Neural progenitor cell (in vitro differentiated cells): ENCODE data around the gene RAD51B. TPM values are rescaled to one million over a fixed set of nuclear protein-coding genes. Genes with fewer than 3 reads are reported as not detected.

ENCODE experiments used
- DNase-seq: peaks from one replicate; pipeline ENCODE4 v3.0.0-alpha.2; 2016; ENCODE audit warnings: low spot score
- H2AFZ ChIP-seq: fragments of 200-600 bp; sonication (generic); replicated peaks from 2 replicates; pipeline ENCODE4 v1.6.1; 2016; ENCODE audit warnings: antibody characterized with exemption
- H3F3A ChIP-seq: fragments of 200-600 bp; sonication (generic); 2 replicates; pipeline ENCODE4 v1.6.1; 2016; ENCODE audit warnings: antibody characterized with exemption, low read depth
- H3K27ac ChIP-seq: fragments of 200-600 bp; sonication (generic); 2 replicates; pipeline ENCODE4 v1.5.1; 2016; ENCODE audit warnings: mild to moderate bottlenecking
- H3K27me3 ChIP-seq: fragments of 200-600 bp; sonication (generic); 2 replicates; pipeline ENCODE4 v1.6.1; 2016; ENCODE audit warnings: mild to moderate bottlenecking, moderate library complexity
- H3K36me3 ChIP-seq: fragments of 200-600 bp; sonication (generic); 2 replicates; pipeline ENCODE4 v1.5.1; 2016
- H3K4me1 ChIP-seq: fragments of 200-600 bp; sonication (generic); 2 replicates; pipeline ENCODE4 v1.6.1; 2016; ENCODE audit warnings: mixed run types
- H3K4me2 ChIP-seq: fragments of 200-600 bp; sonication (generic); 2 replicates; pipeline ENCODE4 v1.6.1; 2016
- H3K4me3 ChIP-seq: fragments of 200-600 bp; sonication (generic); 2 replicates; pipeline ENCODE4 v1.5.1; 2016
- H3K79me2 ChIP-seq: fragments of 200-600 bp; sonication (generic); 2 replicates; pipeline ENCODE4 v1.6.1; 2016; ENCODE audit warnings: low read depth
- H3K9ac ChIP-seq: fragments of 200-600 bp; sonication (generic); 2 replicates; pipeline ENCODE4 v1.6.1; 2016
- H3K9me3 ChIP-seq: fragments of 200-600 bp; sonication (generic); 2 replicates; pipeline ENCODE4 v1.5.1; 2016; ENCODE audit warnings: low read depth
- H4K20me1 ChIP-seq: fragments of 200-600 bp; sonication (generic); 2 replicates; pipeline ENCODE4 v1.6.1; 2016; ENCODE audit warnings: low read depth
- H3K27ac Mint-ChIP-seq: 3 replicates; pipeline ENCODE4 v1.8.0; 2021; ENCODE audit warnings: mixed read lengths
- H3K27me3 Mint-ChIP-seq: 2 replicates; pipeline ENCODE4 v1.8.0; 2022; ENCODE audit warnings: low read depth, mild to moderate bottlenecking, inconsistent platforms, moderate library complexity, mixed read lengths; ENCODE audit not compliant: insufficient read depth
- H3K36me3 Mint-ChIP-seq: 3 replicates; pipeline ENCODE4 v1.8.0; 2021; ENCODE audit warnings: mixed read lengths
- H3K4me1 Mint-ChIP-seq: 3 replicates; pipeline ENCODE4 v1.8.0; 2021; ENCODE audit warnings: mixed read lengths
- H3K4me3 Mint-ChIP-seq: 3 replicates; pipeline ENCODE4 v1.8.0; 2021; ENCODE audit warnings: mild to moderate bottlenecking, moderate library complexity, mixed read lengths
- H3K9me3 Mint-ChIP-seq: 3 replicates; pipeline ENCODE4 v1.8.0; 2020; ENCODE audit warnings: mixed read lengths
- EZH2 ChIP-seq: fragments of 200-600 bp; sonication (generic); IDR thresholded peaks from 2 replicates; pipeline ENCODE4 v1.6.1; 2017; ENCODE audit warnings: antibody characterized with exemption, mild to moderate bottlenecking, moderate library complexity
- EZH2phosphoT487 ChIP-seq: fragments of 200-600 bp; sonication (generic); IDR thresholded peaks from 2 replicates; pipeline ENCODE4 v1.6.1; 2017; ENCODE audit warnings: antibody characterized with exemption
- total RNA-seq: library from RNA; depleted of rRNA; stranded (reverse); fragments of >200 nt; gene quantifications from 2 replicates; pipeline ENCODE4 v1.2.3, GENCODE V29; 2015; ENCODE audit warnings: low replicate concordance
- TF ChIP-seq, protein P1 (sequence below): fragments of 200-600 bp; sonication (generic); IDR thresholded peaks from 2 replicates; pipeline ENCODE4 v1.5.1; 2017; ENCODE audit warnings: antibody characterized with exemption, mild to moderate bottlenecking

The RAD51B gene
- total RNA-seq, 1 donor from 2014 or later = 50.5 TPM

DNA sequence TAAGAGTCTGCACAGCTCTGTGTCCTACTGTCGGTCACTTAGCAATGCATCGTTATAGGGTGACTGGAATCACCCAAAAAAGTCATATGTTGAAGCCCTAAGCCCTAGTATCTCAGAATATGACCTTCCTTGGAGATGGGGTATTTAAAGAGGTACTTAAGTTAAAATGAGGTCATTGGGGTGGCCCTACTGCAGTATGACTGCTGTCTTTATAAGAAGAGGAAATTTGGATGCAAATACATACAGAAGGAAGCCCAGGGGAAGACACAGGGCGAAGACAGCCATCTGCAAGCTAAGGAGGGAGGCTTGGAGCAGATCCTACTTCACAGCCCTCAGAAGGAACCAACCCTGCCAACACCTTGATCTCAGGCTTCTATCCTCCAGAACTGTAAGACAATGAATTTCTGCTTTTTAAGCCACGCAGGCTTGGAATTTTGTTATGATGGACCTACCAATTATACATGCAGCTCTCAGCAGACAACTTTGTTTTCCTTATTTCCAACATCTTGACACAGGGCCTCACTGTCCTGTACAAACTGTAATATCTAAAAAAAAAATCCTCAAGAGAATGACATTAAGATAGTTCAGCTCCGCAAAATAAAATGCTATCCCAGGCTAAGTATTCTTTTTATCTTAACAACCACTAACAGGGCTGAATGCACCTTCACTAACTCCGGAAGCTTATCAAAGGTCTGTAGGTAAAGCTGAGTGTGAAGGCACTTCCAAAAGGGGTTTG, 932.9 kb downstream of the RAD51B start:
- Histone ChIP-seq H3K27ac (no peak overlapping the region), H3K9me3 (no peaks in the 10 kb centered on the region), H3K36me3 (no peaks in the 10 kb centered on the region), H3K79me2 (no peaks in the 10 kb centered on the region), H3K27me3 (no peaks in the 10 kb centered on the region), H3K4me3 (no peak overlapping the region), H2AFZ (no peak overlapping the region), H4K20me1 (no peaks in the 10 kb centered on the region), H3F3A (no peaks in the 10 kb centered on the region), H3K9ac (no peak overlapping the region), H3K4me2 (no peak overlapping the region), H3K4me1 (peaks cover 10% of the 10 kb centered on the region)
- peaks cover 11% of the 10 kb centered on the region for H3K27me3 Mint-ChIP-seq
- H3K4me3 Mint-ChIP-seq = no peak overlapping the region
- H3K27ac Mint-ChIP-seq = no peak overlapping the region
- no peaks in the 10 kb centered on the region for H3K9me3 Mint-ChIP-seq
- H3K4me1 Mint-ChIP-seq = peaks cover 48% of the 10 kb centered on the region
- no peak for TF ChIP-seq EZH2
- TF ChIP-seq, protein P1, sequence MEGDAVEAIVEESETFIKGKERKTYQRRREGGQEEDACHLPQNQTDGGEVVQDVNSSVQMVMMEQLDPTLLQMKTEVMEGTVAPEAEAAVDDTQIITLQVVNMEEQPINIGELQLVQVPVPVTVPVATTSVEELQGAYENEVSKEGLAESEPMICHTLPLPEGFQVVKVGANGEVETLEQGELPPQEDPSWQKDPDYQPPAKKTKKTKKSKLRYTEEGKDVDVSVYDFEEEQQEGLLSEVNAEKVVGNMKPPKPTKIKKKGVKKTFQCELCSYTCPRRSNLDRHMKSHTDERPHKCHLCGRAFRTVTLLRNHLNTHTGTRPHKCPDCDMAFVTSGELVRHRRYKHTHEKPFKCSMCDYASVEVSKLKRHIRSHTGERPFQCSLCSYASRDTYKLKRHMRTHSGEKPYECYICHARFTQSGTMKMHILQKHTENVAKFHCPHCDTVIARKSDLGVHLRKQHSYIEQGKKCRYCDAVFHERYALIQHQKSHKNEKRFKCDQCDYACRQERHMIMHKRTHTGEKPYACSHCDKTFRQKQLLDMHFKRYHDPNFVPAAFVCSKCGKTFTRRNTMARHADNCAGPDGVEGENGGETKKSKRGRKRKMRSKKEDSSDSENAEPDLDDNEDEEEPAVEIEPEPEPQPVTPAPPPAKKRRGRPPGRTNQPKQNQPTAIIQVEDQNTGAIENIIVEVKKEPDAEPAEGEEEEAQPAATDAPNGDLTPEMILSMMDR = no peak
- no peak for TF ChIP-seq EZH2phosphoT487
- DNase-seq = no peak
- no peaks in the 10 kb centered on the region for H3K36me3 Mint-ChIP-seq

DNA sequence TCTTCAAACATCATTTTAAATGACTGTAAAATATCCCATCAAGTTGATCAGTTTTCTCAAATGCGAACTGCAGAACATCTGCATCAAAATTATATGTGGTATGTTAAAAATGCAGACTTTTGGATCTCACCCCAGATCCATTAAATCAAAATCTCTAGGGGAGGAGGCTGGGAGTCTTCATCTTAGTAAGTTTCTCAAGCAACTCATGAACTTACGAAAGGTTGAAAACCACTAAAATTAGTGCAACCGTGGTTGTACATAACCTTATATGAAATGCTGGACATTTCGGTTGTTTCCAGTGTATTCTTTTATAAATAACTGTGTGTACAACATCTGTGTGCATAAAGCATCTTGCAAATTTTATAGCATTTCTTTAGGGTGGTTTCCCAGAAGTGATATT, 934.1 kb downstream of the RAD51B start:
- Histone ChIP-seq H3K4me2 (no peak overlapping the region), H3K4me3 (no peak overlapping the region), H3K27me3 (no peaks in the 10 kb centered on the region), H4K20me1 (no peaks in the 10 kb centered on the region), H3F3A (no peaks in the 10 kb centered on the region), H3K27ac (no peak overlapping the region), H3K9ac (no peak overlapping the region), H3K79me2 (no peaks in the 10 kb centered on the region), H2AFZ (no peak overlapping the region), H3K9me3 (no peaks in the 10 kb centered on the region), H3K4me1 (peaks cover 10% of the 10 kb centered on the region), H3K36me3 (no peaks in the 10 kb centered on the region)
- H3K27me3 Mint-ChIP-seq = peaks cover 7% of the 10 kb centered on the region
- H3K4me1 Mint-ChIP-seq = peaks cover 47% of the 10 kb centered on the region
- no peaks in the 10 kb centered on the region for H3K36me3 Mint-ChIP-seq
- TF ChIP-seq, protein P1 = no peak
- no peak overlapping the region for H3K4me3 Mint-ChIP-seq
- DNase-seq = no peak
- H3K27ac Mint-ChIP-seq = no peak overlapping the region
- no peaks in the 10 kb centered on the region for H3K9me3 Mint-ChIP-seq

DNA sequence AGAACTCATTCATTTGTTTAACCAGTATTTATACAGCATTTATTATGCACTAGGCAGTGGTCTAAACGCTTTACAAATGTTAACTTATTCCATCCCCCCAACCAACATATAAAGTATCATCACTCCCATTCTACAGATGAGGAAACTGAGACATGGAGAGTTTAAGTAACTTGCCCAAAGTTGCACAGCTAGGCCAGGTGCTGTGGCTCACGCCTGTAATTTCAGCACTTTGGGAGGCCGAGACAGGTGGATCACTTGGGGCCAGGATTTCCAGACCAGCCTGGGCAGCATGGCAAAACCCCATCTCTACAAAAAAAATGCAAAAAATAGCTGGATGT, 935.4 kb downstream of the RAD51B start:
- Mint-ChIP-seq H3K4me1 (peaks cover 47% of the 10 kb centered on the region), H3K27ac (no peak overlapping the region), H3K4me3 (no peak overlapping the region), H3K9me3 (no peaks in the 10 kb centered on the region), H3K27me3 (peaks cover 9% of the 10 kb centered on the region), H3K36me3 (no peaks in the 10 kb centered on the region)
- Histone ChIP-seq H3K9ac (no peak overlapping the region), H2AFZ (no peak overlapping the region), H3K36me3 (no peaks in the 10 kb centered on the region), H3K4me1 (no peaks in the 10 kb centered on the region), H3K4me2 (no peak overlapping the region), H3K4me3 (no peak overlapping the region), H3K9me3 (no peaks in the 10 kb centered on the region), H3K27me3 (no peaks in the 10 kb centered on the region), H3F3A (no peaks in the 10 kb centered on the region), H4K20me1 (no peaks in the 10 kb centered on the region), H3K79me2 (no peaks in the 10 kb centered on the region), H3K27ac (no peak overlapping the region)
- TF ChIP-seq EZH2 (no peak), EZH2phosphoT487 (no peak)
- TF ChIP-seq, protein P1 = no peak
- DNase-seq = no peak
